GM13977 (cell line): ENCODE data around the gene USP36.

Experiments used
- DNase-seq: peaks from one replicate; pipeline ENCODE4 v3.0.0; 2012; ENCODE audit warnings: low spot score
- in situ Hi-C: fragments of 300-500 bp; cut with MboI; formaldehyde crosslinking; loops from one replicate; pipeline ENCODE4 v1.12.0; 2022; ENCODE audit warnings: low sequenced_read_pairs, low pct_unique_long_range_greater_than_20kb, mixed read lengths, inconsistent platforms; ENCODE audit not compliant: unreplicated experiment
- TF ChIP-seq, protein P1 (sequence below): IDR thresholded peaks from 2 replicates; pipeline ENCODE4 v1.5.1; 2012; ENCODE audit warnings: mild to moderate bottlenecking, control low read depth; ENCODE audit not compliant: insufficient read depth; ENCODE audit errors: extremely low read depth, missing control alignments

The USP36 gene

DNA sequence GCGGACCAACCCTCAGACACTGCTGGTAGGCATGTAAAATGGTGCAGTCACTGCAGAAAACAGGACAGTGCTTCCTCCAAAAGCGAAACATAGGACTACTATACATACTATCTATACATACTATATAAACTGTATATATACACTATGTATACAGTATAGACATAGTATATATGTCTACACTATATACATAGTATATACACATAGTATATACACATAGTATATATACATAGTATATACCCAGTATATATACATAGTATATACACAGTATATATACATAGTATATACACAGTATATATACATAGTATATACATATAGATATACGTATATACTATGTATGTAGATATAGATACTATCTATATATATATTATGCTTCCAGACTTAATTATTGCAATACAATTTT lies 6.4 kb upstream of the USP36 start:
- TF ChIP-seq, protein P1, sequence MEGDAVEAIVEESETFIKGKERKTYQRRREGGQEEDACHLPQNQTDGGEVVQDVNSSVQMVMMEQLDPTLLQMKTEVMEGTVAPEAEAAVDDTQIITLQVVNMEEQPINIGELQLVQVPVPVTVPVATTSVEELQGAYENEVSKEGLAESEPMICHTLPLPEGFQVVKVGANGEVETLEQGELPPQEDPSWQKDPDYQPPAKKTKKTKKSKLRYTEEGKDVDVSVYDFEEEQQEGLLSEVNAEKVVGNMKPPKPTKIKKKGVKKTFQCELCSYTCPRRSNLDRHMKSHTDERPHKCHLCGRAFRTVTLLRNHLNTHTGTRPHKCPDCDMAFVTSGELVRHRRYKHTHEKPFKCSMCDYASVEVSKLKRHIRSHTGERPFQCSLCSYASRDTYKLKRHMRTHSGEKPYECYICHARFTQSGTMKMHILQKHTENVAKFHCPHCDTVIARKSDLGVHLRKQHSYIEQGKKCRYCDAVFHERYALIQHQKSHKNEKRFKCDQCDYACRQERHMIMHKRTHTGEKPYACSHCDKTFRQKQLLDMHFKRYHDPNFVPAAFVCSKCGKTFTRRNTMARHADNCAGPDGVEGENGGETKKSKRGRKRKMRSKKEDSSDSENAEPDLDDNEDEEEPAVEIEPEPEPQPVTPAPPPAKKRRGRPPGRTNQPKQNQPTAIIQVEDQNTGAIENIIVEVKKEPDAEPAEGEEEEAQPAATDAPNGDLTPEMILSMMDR, result no peak
- in situ Hi-C loops, result loop anchor here (25.0 kb wide), 1 partner anchor 335 kb away; no protein-coding TSS in a partner anchor
- DNase-seq, result no peak

DNA sequence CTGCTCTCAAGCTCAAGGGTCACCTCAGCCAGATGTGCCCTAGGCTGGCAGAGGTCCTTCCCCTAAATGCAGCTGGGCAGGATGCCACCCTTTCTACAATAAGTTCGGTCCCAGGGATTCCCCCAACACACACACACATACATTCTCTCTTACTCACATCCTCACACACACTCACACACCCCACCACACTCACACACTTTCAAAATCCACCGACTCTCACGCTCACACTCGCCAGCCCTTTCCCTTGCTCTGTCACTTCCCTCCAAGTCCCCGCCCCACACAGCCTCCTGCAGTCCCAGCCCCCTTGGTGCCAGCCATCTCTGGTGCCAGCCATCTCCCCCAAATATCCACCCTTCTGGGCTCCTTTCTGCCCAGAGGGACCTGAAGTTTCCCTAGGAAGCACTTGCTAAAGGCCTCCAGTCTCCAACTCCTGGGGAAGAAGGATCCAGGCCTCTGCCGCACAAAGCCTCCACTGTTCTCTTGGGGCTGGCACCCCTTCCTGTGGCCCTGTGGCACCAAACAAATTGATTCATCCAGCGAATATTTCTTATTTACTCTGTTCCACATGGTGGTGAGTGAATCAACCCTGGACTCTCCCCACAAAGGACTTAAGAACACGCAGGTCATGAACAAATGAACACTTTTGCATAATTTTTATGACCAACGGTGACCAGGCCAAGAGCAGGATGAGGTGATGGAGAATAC lies 3.8 kb upstream of the USP36 start:
- DNase-seq, result no peak
- in situ Hi-C loops, result loop anchor here (25.0 kb wide), 1 partner anchor 332 kb away; no protein-coding TSS in a partner anchor
- TF ChIP-seq, protein P1, result no peak

DNA sequence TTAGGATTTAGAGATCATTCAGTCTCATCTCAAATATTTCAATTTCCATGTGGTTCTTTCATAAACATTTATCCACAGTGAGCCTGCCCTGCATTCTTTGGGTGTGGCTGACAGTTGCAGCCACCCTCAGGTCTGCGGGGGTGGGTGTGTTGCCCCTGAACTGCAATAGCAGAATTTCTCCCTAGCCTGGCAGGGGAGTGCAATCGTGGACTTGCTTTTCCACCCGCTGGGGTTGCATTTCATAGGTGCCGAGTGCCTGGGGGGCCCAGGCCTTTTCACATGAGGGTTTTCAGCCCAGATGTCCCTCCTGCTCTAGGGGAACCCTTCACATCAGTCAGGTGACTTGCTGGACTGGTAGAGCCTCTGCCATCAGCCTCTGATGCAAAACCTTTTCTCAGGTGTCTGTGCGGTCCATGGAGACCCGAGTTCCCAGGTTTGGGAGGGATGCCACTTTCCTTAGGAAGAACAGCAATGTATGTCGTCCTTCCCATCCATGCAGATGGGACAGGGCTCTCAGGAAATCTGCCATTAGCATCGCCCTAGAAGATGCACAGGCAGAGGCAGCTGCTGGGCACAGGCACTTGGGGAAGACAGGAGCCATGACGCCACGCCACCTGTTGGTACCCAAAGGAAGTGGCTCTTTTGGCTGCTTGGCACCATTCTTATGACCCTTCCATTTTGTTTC lies 2.4 kb upstream of the USP36 start:
- TF ChIP-seq, protein P1, result peak; percentile 78
- in situ Hi-C loops, result loop anchor here (25.0 kb wide), 1 partner anchor 331 kb away; no protein-coding TSS in a partner anchor
- peak; percentile 66 for DNase-seq

DNA sequence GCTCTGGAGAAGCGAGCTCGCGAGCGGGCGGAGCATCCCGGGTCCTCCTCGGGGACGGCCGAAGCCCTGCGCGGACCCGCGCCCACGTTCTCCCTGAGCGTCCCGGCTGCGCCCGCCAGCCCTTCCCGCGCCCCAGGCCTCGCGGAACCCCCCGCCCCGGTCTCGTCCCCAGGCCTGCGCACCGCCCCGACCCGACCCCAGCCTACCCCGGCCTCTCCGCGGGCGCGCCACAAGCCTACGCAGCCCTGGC lies 159 bp downstream of the USP36 start:
- TF ChIP-seq, protein P1, result no peak
- in situ Hi-C loops, result loop anchor here (25.0 kb wide), 1 partner anchor 328 kb away; no protein-coding TSS in a partner anchor
- no peak for DNase-seq

DNA sequence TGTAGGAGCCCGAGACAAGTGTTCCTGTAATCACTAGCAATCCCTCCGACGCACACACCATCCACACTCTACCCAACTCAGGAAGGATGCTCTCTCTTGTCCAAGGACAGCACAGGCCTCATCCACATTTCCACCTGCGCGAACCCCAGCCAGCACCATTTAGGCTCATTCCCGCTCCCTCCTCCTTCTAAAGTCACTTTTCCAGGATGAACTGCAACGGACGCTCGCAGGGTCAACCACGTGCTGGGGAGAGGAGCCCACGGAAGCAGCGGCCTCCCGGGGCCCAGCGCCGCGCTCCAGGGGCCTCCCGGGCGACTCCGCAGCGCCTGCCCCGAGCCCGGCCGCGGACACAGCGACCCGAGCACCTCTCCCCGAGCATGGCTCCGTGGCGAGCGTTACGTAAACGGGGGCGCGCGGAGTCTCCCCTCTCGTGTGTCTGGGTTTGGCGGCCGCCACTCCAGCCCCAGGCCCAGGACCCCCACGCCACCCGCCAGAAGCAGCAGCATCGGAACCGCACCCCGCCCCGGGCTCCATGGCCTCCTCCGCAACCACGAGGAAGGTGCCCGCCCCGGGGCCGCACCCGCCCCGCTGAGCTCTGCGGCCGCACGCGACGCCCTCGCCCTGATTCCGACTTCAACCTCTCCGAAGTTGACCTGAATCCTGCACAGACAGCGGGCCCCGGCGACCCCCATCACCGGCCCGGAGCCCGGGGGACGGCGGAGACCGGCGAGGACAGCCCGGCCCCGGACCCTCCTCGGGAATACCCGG lies 668 bp downstream of the USP36 start:
- in situ Hi-C loops, result loop anchor here (25.0 kb wide), 1 partner anchor 328 kb away; no protein-coding TSS in a partner anchor
- TF ChIP-seq, protein P1, result no peak
- DNase-seq, result peak; percentile 66

DNA sequence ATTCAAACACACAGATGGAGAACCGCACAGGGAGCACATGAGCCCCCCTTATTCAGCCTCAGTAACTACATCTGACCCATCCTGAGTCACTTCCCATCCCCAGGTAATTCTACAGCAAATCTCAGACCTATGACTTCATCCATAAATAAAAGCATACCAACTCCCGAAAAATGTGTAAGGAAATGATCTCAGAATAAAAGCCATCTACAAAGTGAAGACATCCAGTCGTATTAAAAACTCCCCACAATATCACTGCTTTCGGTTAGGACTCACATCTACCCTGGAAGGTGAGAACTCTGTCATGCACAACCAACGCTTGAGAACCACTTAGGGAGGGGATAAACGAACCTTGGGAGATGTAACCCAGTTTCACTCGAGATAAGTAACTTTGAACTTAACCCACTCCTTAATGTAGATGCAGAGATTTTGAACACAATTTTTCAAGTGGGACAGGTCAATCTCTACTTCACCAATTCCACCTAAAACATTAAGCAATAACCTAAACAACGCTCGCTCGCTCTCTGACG lies 1.3 kb downstream of the USP36 start:
- in situ Hi-C loops, result loop anchor here (25.0 kb wide), 1 partner anchor 327 kb away; no protein-coding TSS in a partner anchor
- TF ChIP-seq, protein P1, result no peak
- DNase-seq, result peak; percentile 49
